Measurements from ENCODE around the gene TAC3. TPM values are rescaled to one million over a fixed set of nuclear protein-coding genes. Genes with fewer than 3 reads are reported as not detected.
"Not testable (repeated sequence)": the region's sequence is repeated elsewhere in the genome, so short reads cannot be mapped to it uniquely, and the experiment has no call there.

Gene TAC3
- total and polyA plus RNA-seq, 2 donors (not counting 3 experiments of a cell fraction or from before 2014, with no cell fraction given): not detected

DNA sequence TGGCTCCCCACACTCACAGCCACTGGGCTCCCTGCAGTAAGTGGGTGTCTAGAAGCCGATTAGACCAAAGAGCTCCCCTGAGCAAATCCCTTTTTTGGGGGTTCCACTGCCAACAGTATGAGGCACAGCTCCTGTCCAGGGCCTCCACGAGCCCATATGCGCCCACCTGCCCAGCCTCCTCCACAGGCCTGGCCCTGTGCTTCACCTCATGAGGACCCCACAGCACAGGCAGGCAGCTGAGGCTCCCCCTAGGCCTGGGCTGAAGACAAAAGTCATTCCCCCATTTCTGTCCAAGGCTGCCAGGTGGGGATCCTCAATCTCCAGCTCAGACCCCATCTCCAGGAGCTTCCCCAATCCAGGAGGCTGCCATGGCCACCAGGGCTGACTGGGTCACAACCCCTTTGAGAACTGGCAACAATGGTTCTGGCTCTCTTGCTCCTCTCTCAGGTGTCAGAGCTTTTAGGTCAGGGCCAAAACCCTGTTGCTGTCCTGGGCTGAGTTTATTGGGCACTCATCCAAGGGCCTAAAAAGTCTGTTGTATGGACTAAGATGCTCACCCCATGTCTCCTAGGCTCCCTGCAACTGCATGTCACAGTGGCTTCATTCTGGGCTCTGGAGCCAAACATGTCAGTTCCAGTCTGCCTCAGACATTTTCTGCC lies 33.6 kb downstream of the TAC3 start:
- H3K4me3 ChIP-seq (replicated peaks in 1 of 3; ENCODE audit: insufficient read depth in 1 of 3, low read depth in 1 of 3, low read length in 3 of 3); FAIRE-seq; H3K27me3 ChIP-seq (ENCODE audit: control insufficient read depth in 2 of 2, insufficient read depth in 2 of 2, low read length in 2 of 2); H3K9ac ChIP-seq (replicated peaks; ENCODE audit: extremely low read depth, insufficient read depth, low read length); H3K9me1 ChIP-seq (replicated peaks; ENCODE audit: control insufficient read depth, extremely low read depth, insufficient read depth, low read length); H3K36me3 ChIP-seq (ENCODE audit: control insufficient read depth in 2 of 2, extremely low read depth in 1 of 2, insufficient read depth in 2 of 2, low read length in 2 of 2); H3K9me3 ChIP-seq (replicated peaks; ENCODE audit: control insufficient read depth, insufficient read depth, low read length); H4K20me1 ChIP-seq (replicated peaks; ENCODE audit: control insufficient read depth, extremely low read depth, insufficient read depth, low read length); H3K4me2 ChIP-seq (ENCODE audit: insufficient read depth, low read length); H3K79me2 ChIP-seq (ENCODE audit: control insufficient read depth, insufficient read depth, low read length); H2AFZ ChIP-seq (ENCODE audit: low read depth, low read length); H3K4me1 ChIP-seq (ENCODE audit: control insufficient read depth, extremely low read depth, insufficient read depth, low read length); intact Hi-C loops (cut with micrococcal nuclease); CTCF ChIA-PET; POLR2A ChIA-PET; BruUV-seq (replicated peaks); H3K27ac ChIP-seq (ENCODE audit: insufficient read depth, low read depth, low read length); dilution Hi-C loops (cut with MboI; ENCODE audit: extremely low pct_ligation_motif_present, low sequenced_read_pairs); DNase-seq (ENCODE audit: low read depth, low spot score): not testable (repeated sequence)

DNA sequence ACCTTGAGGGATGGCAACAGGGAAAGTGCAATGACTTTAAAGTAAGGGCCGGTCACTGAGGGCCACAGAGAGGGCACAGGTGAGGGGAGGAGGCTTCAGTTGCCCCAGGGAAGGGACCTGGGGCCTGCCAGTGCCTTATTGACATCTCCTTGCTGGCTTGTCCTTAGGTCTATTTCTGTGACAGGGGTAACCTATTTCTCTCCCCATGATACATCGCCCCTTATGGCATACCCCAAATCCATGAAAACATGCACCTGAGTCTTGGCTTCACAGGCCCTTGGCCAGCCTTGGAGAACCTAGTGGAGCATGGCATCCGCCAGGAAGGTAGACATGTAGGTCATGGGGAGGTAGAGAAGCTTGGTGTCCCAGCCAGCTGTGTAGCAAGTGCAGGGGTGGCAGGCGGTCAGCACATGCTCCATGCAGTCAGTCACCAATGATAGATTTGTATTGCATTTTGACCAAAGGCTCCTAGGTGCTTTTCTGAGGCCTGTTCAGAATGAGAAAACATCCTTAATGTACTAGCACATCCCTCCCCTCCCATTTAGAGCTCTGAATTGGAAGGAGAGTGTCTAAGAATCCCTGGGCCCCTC lies 35.3 kb downstream of the TAC3 start:
- DNase-seq (ENCODE audit: low read depth, low spot score) (no peak), FAIRE-seq (no peak)
- H3K4me2 ChIP-seq (ENCODE audit: insufficient read depth, low read length): no peak overlapping the region
- no peak overlapping the region for H2AFZ ChIP-seq (ENCODE audit: low read depth, low read length)
- intact Hi-C loops (cut with micrococcal nuclease) (no loop called here), dilution Hi-C loops (cut with MboI; ENCODE audit: extremely low pct_ligation_motif_present, low sequenced_read_pairs) (no loop called here)
- CTCF ChIA-PET: no interaction called here
- peaks cover 0 to 2% of the 10 kb centered on the region in 2 experiments for H3K27me3 ChIP-seq (ENCODE audit: control insufficient read depth in 2 of 2, insufficient read depth in 2 of 2, low read length in 2 of 2)
- H3K79me2 ChIP-seq (ENCODE audit: control insufficient read depth, insufficient read depth, low read length): no peaks in the 10 kb centered on the region
- no peak overlapping the region for H3K27ac ChIP-seq (ENCODE audit: insufficient read depth, low read depth, low read length)
- H4K20me1 ChIP-seq (replicated peaks; ENCODE audit: control insufficient read depth, extremely low read depth, insufficient read depth, low read length): no peaks in the 10 kb centered on the region
- TF ChIP-seq GATA2 (IDR thresholded peaks at IDR 0.05; ENCODE audit: insufficient read depth, insufficient read length, low read depth, low read length) (no peak), MYC (IDR thresholded peaks at IDR 0.05; ENCODE audit: low read depth, low read length) (no peak), EZH2 (IDR thresholded peaks at IDR 0.05; ENCODE audit: borderline replicate concordance, low read depth, low read length, severe bottlenecking) (no peak), POLR2AphosphoS5 (IDR thresholded peaks at IDR 0.05; ENCODE audit: insufficient read depth, low read depth, low read length) (no peak)
- TF ChIP-seq, protein P1, sequence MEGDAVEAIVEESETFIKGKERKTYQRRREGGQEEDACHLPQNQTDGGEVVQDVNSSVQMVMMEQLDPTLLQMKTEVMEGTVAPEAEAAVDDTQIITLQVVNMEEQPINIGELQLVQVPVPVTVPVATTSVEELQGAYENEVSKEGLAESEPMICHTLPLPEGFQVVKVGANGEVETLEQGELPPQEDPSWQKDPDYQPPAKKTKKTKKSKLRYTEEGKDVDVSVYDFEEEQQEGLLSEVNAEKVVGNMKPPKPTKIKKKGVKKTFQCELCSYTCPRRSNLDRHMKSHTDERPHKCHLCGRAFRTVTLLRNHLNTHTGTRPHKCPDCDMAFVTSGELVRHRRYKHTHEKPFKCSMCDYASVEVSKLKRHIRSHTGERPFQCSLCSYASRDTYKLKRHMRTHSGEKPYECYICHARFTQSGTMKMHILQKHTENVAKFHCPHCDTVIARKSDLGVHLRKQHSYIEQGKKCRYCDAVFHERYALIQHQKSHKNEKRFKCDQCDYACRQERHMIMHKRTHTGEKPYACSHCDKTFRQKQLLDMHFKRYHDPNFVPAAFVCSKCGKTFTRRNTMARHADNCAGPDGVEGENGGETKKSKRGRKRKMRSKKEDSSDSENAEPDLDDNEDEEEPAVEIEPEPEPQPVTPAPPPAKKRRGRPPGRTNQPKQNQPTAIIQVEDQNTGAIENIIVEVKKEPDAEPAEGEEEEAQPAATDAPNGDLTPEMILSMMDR (IDR thresholded peaks at IDR 0.05; ENCODE audit: extremely low read depth in 1 of 2, insufficient read depth in 1 of 2, low read depth in 1 of 2, low read length in 2 of 2): no peak
- POLR2A ChIA-PET: no interaction called here
- no peaks in the 10 kb centered on the region for H3K4me1 ChIP-seq (ENCODE audit: control insufficient read depth, extremely low read depth, insufficient read depth, low read length)
- no peaks in the 10 kb centered on the region for H3K36me3 ChIP-seq (ENCODE audit: control insufficient read depth in 2 of 2, extremely low read depth in 1 of 2, insufficient read depth in 2 of 2, low read length in 2 of 2)
- H3K9me3 ChIP-seq (replicated peaks; ENCODE audit: control insufficient read depth, insufficient read depth, low read length): no peaks in the 10 kb centered on the region
- H3K9me1 ChIP-seq (replicated peaks; ENCODE audit: control insufficient read depth, extremely low read depth, insufficient read depth, low read length): no peaks in the 10 kb centered on the region
- BruUV-seq (replicated peaks): no TSS peak
- H3K4me3 ChIP-seq (replicated peaks in 1 of 3; ENCODE audit: insufficient read depth in 1 of 3, low read depth in 1 of 3, low read length in 3 of 3): no peak overlapping the region
- H3K9ac ChIP-seq (replicated peaks; ENCODE audit: extremely low read depth, insufficient read depth, low read length): no peak overlapping the region

Measured in endothelial cell of umbilical vein (primary cell).